ENCODE data around the gene SLC25A21.

The SLC25A21 gene

DNA sequence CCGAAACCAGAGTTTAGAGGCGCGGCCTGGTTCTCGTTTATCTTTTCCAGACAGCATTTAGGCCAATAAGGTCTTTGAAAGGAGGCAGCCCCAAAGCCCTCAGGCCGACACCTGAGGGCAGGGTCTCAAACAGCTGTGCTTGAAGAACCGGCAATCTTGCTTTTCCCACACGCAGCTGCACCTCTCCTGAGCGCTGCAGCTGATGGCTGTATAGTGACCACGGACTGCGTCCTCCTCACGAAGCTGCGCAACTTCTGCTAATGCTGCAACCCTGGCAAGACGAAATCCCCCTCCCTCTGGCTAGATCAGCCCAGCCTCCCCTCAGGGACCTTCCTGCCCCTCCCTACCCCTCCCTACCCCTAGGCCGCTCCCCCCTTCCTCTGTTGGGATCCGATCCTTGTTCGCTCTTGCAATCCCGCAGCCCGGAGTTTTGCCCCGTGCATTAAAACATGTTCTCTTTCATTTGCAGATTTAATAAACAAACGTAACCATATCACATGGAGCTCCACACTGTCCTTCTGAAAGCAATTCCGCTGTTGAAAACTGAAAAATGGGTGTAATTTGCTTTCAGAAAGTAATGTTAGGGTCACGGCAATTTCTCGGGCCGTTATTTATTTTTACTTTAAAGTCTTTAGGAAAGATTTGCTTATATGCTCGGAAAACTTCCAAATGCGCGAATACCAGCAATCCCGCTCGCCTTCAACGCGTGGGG is 515.6 kb downstream of the SLC25A21 start:
- no peak for DNase-seq (ENCODE audit: low read depth in 2 of 2, low spot score in 1 of 2)

DNA sequence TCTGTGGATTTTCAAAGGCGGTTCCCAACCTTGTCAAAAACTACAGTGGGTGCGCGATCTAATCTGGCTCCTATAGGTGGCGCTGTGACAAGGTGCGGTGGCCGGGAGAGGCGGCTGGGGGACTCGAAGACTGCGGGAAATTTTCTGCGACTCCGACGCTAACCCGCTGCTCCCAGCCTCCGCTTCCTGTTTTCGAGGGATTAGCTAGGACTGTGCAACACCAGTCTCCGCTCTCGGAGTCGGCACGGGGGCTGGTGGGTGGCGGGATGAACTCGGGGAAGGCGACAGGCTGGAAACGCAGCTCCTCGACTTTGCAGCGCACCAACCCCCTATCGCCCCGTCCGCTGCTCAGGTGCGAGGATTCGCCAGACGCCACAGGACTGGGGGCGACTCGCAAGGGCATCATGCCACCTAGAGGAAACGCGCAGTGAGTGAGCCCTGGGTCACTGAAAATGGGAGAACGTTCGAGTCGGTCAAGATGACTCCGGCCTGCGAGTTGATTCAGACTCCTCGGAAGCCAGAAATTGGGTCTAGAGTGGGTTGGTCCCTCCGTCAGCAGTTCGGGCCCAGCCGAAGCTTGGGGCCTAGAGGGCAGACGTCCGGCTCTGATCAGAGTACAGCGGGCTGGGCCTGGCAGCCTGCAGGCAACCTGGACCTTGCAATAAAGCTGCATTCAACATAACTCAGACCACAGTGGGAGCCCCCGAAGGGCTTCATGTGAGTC is 516.3 kb downstream of the SLC25A21 start:
- no peak for DNase-seq (ENCODE audit: low read depth in 2 of 2, low spot score in 1 of 2)

DNA sequence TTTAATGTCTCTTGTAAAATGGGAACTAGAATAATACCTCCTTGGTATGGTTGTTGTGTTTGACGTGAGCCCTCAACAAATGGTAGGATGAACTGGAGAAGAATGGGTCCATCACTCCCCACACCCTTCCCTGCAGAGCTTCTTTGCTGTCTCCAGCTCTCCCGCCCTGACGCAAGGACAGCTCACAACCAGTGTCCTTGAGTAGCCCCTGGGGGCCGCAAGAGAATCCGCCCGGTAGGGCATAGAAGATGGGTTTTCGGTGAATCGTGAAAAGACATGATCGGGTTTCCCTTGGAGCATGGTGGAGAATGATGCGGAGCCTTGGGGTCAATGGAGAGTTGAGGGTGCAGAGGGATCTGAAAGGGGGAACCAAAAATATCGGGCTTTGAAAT is 516.8 kb downstream of the SLC25A21 start:
- no peak for DNase-seq (ENCODE audit: low read depth in 2 of 2, low spot score in 1 of 2)

DNA sequence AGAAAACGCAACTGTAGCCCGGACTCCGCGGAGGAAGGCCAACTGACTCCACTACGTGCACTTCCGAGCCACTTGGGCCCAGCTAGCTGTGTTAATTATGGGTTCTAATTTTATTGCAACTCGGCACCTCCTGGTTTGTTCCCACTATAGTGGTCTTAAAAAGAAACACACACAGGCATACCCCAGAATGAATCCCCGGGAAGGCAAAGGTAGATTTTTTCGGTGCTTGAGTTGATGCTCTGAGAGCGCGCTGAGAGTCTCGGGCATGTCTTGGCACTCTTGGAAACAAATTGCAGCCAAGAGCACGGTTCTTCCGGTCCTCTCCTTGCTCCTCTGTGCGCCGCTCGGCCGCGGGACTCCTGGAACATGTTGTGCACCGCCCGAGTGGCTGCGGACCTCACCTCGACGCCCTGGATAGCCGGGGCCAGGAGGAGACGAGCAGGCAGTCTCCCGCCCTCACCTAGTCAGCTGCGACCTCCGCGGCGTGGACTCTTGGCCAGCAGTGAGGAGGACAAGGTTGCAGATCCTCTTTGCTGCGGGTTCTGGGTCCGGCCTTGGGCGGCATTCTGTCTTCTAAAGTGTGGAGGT is 517.5 kb downstream of the SLC25A21 start:
- no peak for DNase-seq (ENCODE audit: low read depth in 2 of 2, low spot score in 1 of 2)

DNA sequence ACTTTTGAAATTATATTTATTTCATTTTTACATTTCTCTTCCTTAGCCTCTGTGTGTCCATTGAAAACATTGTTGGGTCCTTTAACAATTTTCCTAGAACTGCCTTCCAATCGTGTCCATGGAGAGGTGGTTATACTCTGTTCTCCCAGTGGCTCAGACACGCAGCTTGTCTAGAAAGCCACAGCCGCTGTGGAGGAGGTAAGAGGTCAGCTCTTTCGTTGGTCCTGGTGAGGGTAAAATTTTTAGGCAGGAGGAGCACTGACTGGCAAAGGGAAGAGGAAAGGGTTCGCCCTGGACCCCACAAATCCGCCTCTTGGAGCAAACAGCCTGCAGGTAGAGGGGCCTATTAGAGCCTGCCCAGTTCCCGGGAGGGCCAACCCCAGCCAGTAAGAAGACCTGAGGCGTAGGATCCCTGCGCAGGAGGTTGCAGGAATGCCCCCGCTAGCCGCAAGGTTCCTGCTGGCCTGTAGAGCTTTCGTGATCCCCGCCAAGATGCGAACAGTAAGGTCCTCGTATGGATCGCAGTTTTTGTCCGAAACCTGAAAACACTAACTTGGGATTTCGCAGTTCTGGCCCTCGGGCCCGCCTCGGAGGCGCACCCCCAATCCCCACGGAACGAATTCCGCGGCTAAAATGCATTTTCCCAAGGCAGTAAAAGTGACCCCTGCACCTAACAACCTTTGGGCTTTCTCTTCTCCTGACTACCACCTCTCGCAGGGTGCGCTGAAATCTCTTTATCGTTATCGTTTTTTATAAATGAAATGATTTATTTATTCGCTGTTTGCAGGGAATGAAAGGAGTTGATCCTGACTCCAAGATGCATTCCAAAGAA is 518.2 kb downstream of the SLC25A21 start:
- DNase-seq (ENCODE audit: low read depth in 2 of 2, low spot score in 1 of 2) = no peak

DNA sequence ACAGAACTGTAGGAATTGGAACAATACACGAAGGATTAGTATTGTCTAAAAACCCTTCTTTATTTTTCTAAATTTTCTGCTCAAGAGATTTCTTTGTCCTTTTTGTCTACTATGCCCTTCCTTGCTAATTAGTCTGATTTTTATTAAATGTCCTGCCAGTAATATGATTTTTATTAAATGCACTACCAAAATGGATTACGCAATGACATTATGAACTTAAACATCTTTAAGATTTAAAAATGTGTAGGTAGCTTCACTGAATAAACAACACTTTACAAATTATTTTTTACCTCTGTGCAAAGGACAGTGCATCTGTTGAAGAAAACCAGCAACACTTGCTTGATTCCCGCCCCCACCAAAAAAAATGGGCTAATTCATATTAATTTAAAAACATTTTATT is 519.0 kb downstream of the SLC25A21 start:
- no peak for DNase-seq (ENCODE audit: low read depth in 2 of 2, low spot score in 1 of 2)

DNA sequence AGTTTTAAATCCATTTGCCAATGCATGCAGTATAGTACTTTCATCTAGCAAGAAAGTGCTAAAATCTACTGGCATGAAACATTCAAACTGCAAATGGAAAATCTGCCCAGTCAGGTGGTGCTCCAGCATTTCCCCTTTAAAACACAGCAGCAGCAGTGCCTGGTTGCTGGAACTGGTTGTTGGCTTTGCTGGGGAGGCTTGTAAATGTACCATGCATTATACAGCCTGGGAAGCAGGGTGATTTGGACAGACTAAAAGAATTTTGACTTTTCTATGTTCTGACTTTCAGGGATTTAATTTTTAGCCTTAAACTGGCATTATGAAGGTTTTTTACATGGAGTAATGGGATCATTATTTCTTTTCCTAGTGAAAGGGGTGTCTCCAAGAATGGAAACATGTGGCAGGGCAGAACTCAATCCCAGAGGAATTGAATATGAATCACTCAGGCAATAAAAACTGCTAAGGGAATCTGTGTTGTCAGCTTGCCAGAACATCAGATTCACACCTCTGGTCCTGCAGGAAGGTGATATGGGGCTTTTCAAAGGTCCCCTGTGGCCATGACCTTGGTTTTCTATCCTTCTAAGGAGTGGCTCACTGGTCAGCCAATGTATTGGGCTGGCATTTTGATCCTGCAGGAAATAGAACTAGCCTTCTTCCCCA is 519.7 kb downstream of the SLC25A21 start:
- no peak for DNase-seq (ENCODE audit: low read depth in 2 of 2, low spot score in 1 of 2)

DNA sequence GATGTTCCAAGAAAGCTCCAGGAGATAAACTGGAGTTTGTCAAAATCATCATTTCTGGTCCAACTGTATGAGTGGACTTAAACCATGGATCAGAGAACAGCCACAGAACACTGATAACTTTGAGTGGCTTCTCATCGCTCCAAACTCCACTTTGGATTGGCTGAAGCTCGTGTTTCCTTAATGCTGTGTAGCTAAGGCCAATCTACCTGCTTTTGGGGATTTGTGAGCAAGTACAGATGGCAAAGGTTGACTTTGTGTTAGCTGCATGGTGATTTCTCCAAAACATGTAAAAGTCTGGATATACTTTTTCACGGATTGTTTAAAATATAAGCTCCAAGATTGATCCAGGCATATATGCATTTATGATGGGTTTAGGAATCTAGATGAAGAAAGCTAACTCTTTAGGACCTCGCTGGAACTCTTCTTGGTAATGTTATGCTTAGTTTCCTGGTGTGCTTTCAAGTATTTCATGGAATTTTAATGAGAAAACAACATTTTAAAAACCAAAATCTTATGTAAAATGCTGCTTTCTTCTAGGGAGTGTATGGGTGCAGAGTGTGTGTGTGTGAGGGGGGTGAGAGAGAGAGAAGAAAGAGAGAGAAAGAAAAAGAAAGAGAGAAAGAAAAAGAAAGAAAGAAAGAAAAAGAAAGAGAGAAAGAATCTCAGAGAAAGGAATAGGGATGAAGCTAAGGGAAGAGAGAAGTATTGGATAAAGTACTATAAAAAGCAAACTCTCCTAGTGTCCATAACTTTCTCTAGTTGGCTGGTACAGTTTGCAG is 522.3 kb downstream of the SLC25A21 start:
- DNase-seq (ENCODE audit: low read depth in 2 of 2, low spot score in 1 of 2) = no peak

DNA sequence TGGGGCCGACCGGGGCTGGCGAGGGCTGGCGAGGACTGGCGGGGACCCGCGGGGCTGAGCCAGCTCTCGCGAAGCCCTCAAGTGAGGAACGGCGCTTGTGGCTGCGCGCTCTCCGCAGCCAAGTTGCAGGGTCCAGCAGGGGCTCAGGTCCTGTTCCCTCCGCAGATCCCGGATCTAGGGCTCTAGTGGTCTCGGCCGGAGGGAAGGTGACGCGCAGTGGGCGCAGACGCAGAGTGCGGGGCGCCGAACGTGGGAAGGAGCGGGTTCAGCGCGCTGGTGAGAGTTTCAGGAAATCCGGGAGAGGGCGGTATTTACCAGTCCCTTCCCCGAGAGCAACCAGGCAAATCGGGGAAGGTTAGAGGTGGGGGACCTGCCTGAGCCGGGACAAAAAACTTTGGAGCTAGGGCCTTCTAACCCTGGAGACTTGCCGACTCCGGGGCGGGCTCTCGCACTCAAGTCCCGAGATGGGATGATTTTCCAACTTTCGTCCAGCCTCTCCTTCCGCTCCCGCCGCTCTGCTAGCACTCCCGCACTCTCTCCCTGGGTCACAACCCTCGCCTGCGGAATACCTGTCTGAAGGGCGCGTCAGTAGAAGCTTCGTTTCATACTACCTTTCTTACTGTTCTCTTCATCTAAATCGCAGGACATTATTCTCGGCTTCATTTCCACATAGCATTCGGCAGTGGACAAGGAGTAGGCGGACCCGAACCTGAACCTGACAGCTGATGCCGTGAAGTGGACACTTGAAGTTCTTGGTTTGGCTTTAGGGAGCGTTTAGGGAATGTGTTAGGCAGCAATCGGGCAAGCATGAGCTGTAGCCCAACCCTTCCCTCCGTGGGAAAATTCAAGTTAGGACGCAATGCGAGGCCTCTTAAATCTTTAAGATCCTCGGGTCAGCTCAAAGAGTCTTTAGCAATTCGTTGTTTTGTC is 524.3 kb downstream of the SLC25A21 start:
- no peak for DNase-seq (ENCODE audit: low read depth in 2 of 2, low spot score in 1 of 2)

DNA sequence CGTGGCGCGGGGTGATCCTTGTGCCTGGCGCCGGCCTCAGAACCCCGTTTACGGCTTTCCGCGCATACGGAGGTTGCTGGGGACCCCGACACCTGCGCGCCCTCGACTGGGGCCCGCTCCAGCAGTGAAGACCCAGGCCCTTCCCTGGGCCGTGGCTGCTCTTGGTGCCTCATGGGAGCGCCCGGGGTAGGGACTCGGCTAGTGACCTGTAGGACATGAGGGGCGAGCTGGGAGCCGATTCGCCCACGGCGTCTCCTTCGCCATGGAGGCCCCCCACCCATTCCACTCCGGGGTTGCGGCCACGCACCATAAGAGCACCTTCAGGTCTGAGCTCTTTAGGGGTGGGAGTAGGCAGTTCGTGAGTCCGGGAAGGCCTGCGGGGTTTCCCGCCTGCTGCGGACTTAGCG is 525.0 kb downstream of the SLC25A21 start:
- DNase-seq (ENCODE audit: low read depth in 2 of 2, low spot score in 1 of 2) = no peak

DNA sequence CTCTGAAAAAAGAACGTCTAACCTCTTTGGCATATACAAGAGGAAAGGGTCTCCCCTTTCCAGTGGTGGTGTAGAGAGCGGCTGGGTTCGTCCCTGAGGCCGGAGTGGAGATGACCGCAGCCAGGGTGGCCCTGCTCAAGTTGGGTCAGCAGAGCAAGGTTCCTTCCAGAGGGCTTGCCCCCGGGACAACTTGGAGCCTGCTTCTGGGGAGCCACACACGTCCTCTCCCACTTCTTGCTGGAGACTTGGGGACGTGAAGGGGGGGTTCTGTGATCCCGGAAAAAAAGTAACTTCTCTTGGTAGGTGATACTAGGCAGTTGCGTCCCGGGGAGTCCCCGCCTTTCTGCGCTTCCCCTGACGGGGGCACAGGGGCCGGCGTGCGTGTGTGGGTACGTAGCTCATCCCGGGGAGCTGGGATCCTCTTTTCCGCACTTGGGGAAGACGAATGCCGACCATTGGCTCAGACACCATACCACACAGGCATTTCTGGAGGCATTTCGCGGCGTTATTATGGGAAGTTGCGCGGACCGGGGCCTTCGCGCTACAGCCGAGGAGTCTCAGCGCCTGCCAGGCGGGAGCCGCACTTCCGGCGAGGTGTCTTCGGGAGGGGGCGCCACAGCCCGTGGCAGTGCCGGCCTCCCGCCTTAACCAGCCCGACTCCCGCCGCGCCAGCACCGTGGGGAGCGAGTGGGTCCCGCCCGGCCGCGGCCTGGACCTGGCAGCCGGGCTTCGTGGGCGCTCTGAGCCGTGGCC is 525.6 kb downstream of the SLC25A21 start:
- no peak for DNase-seq (ENCODE audit: low read depth in 2 of 2, low spot score in 1 of 2)

DNA sequence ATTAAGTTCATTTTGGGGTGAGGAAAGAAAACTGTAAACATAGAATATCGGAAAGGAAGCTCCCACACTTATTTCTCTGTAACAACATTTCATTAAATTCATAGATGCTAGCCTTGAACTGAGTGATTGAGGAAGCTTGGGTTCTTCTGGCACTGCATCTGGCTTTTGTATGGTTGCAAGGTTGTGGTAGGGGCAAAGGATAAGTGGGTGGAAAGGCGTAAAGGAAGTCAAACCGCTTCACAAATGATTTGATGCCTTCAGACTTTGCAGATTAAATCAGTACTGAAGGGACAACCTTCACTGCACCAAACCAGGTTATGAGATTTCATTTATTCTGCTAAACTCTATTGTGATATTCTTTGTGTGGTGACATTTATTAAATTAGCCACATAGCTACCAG is 538.8 kb downstream of the SLC25A21 start:
- DNase-seq (ENCODE audit: low read depth in 2 of 2, low spot score in 1 of 2) = no peak
